Activated CD4-positive, alpha-beta memory T cell treated with anti-CD3 and anti-CD28 coated beads for 36 hours (primary cell): ENCODE results near the gene UNC5A. TPM values are rescaled to one million over a fixed set of nuclear protein-coding genes. Genes with fewer than 3 reads are reported as not detected.
A peak's percentile ranks its signal among the peaks of the same experiment; 100 is the strongest.
"Not testable (repeated sequence)": the region's sequence is repeated elsewhere in the genome, so short reads cannot be mapped to it uniquely, and the experiment has no call there.

Source experiments
- CTCF ChIA-PET: fragments of 350-600 bp; sonication (Branson Sonifier 250); formaldehyde crosslinking; loops from one replicate; lab custom pipeline; 2021; ENCODE audit warnings: antibody characterized with exemption, inconsistent platforms; lab: Charles Lee
- POLR2A ChIA-PET: fragments of 350-600 bp; sonication (Branson Sonifier 250); formaldehyde crosslinking; loops from one replicate; lab custom pipeline; 2021; ENCODE audit warnings: antibody characterized with exemption; lab: Charles Lee
- DNase-seq: peaks from one replicate; pipeline ENCODE4 v3.0.0-alpha.2; 2020
- H3K27ac Mint-ChIP-seq: one replicate; pipeline ENCODE4 v1.8.0; 2021; ENCODE audit warnings: mixed read lengths
- H3K27me3 Mint-ChIP-seq: one replicate; pipeline ENCODE4 v1.8.0; 2021; ENCODE audit warnings: mixed read lengths
- H3K36me3 Mint-ChIP-seq: one replicate; pipeline ENCODE4 v1.8.0; 2021; ENCODE audit warnings: mixed read lengths
- H3K4me1 Mint-ChIP-seq: one replicate; pipeline ENCODE4 v1.8.0; 2021; ENCODE audit warnings: low read depth, mixed read lengths
- H3K4me3 Mint-ChIP-seq: one replicate; pipeline ENCODE4 v1.8.0; 2021; ENCODE audit warnings: mild to moderate bottlenecking, mixed read lengths
- H3K9me3 Mint-ChIP-seq: one replicate; pipeline ENCODE4 v1.8.0; 2021; ENCODE audit warnings: mixed read lengths
- intact Hi-C: fragments of 100-400 bp; cut with micrococcal nuclease; formaldehyde crosslinking; loops from one replicate; pipeline ENCODE4 v1.15.1; 2023
- total RNA-seq, 2 experiments: library from RNA; stranded (reverse); gene quantifications; one replicate each; pipeline ENCODE4 v1.2.3, GENCODE V29; 2021

The UNC5A gene
- total RNA-seq, 2 experiments from 2014 or later, result not detected

DNA sequence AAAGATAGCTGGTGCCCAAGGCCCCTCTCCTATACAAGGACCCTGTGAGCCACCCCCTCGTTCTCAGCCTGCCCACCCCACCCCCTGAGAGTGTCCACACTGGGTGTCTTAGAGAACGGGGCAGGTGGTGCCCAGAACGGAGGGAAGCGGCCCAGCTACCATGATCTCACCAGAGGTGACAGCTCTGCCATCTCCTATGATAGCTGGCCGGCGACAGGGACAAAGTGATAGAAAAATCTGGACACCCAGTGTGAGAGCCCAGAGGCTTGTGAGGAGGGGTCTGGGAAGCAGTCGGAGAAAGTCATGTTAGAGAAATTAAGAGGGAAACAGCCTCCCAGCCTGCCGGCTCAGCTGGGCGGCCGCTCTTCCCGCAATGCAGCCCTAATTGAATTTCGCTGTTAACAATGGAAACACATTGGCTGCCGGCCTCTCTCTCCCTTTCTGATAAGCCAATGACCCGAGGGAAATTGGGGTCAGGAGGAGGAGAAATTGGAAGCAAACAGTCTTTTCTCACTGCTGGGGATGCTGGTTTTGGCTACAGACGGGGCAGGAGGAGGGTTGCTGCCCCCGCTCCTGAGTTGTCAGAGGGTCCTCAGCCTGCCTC, 56.5 kb downstream of the UNC5A start:
- Mint-ChIP-seq H3K27me3 (peaks cover 29% of the 10 kb centered on the region), H3K9me3 (no peaks in the 10 kb centered on the region), H3K4me3 (no peak overlapping the region), H3K36me3 (no peaks in the 10 kb centered on the region), H3K27ac (no peak overlapping the region), H3K4me1 (no peaks in the 10 kb centered on the region)
- DNase-seq, result no peak
- intact Hi-C loops, result no loop called here
- CTCF ChIA-PET, result no interaction called here
- POLR2A ChIA-PET, result no interaction called here

DNA sequence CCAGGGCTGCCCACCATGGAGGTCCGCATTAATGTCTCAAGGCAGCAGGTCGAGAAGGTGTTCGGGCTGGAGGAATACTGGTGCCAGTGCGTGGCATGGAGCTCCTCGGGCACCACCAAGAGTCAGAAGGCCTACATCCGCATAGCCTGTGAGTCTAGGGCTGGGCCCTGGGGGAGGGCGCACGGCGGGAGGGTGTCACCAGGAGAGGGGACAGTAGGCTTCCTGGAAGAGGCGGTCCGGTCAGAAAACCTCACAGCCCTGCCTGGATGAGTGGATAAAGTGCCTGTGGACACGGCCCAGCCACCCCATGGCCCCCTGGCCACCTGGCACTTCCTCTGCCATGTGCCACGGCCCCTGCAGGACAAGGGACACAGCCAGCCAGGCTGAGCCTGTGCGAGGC, 57.8 kb downstream of the UNC5A start:
- Mint-ChIP-seq H3K27me3 (peaks cover 22% of the 10 kb centered on the region), H3K4me3 (no peak overlapping the region), H3K36me3 (no peaks in the 10 kb centered on the region), H3K4me1 (no peaks in the 10 kb centered on the region), H3K27ac (no peak overlapping the region), H3K9me3 (peaks cover 2% of the 10 kb centered on the region)
- intact Hi-C loops, result no loop called here
- DNase-seq, result no peak
- POLR2A ChIA-PET, result no interaction called here
- CTCF ChIA-PET, result no interaction called here

- Mint-ChIP-seq H3K27me3 (peaks cover 20% of the 10 kb centered on the region), H3K27ac (no peak overlapping the region)
- DNase-seq, result no peak
Observed at GRCh38 chr5:176868731-176869130, 58.4 kb downstream of the UNC5A start.

GRCh38 chr5:176869501-176870109, 59.2 kb downstream of the UNC5A start:
- DNase-seq, result no peak
- POLR2A ChIA-PET, result no interaction called here
- no peaks in the 10 kb centered on the region for H3K36me3 Mint-ChIP-seq
- H3K9me3 Mint-ChIP-seq, result peaks cover 4% of the 10 kb centered on the region
- H3K4me3 Mint-ChIP-seq, result no peak overlapping the region
- CTCF ChIA-PET, result no interaction called here
- H3K27ac Mint-ChIP-seq, result no peak overlapping the region
- H3K27me3 Mint-ChIP-seq, result peaks cover 16% of the 10 kb centered on the region
- intact Hi-C loops, result no loop called here
- H3K4me1 Mint-ChIP-seq, result no peaks in the 10 kb centered on the region

More at GRCh38 chr5:176868731-176869130, 58.4 kb downstream of the UNC5A start:
- Mint-ChIP-seq H3K4me3 (no peak overlapping the region), H3K9me3 (peaks cover 4% of the 10 kb centered on the region), H3K36me3 (no peaks in the 10 kb centered on the region), H3K4me1 (no peaks in the 10 kb centered on the region)
- ChIA-PET CTCF (no interaction called here), POLR2A (no interaction called here)
- intact Hi-C loops, result no loop called here

DNA sequence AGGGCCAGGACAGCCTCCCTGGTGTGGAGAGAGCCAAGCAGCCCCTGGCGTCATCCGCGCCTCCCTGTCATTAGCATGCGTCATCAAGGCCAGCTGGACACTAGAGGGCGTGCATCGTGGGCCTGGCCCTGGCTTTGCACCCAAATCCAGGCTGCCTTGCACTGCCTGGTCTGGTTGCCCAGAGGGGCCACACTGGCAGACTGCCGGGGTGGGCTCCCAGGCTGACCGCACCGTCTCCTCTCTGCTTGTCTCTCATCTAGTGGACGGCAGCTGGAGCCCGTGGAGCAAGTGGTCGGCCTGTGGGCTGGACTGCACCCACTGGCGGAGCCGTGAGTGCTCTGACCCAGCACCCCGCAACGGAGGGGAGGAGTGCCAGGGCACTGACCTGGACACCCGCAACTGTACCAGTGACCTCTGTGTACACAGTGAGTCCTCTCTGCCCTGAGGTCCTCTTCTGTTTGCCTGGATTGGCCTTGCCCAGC, 59.8 kb downstream of the UNC5A start:
- Mint-ChIP-seq H3K27ac (no peak overlapping the region), H3K4me3 (no peak overlapping the region), H3K27me3 (peaks cover 21% of the 10 kb centered on the region), H3K36me3 (no peaks in the 10 kb centered on the region), H3K4me1 (no peaks in the 10 kb centered on the region), H3K9me3 (peaks cover 4% of the 10 kb centered on the region)
- POLR2A ChIA-PET, result no interaction called here
- CTCF ChIA-PET, result no interaction called here
- no peak for DNase-seq
- intact Hi-C loops, result no loop called here

DNA sequence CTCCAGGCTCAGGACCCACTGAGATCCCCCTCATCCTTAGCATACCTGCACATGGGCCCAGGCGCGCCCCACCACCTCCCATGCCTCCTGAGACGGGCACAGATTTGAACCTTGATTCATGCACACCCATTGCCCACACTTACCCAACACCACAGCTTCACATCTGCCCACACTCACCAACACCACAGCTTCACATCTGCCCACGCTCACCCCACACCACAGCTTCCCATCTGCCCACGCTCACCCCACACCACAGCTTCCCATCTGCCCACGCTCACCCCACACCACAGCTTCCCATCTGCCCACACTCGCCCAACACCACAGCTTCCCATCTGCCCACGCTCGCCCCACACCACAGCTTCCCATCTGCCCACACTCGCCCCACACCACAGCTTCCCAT, 60.3 kb downstream of the UNC5A start:
- CTCF ChIA-PET, H3K9me3 Mint-ChIP-seq, POLR2A ChIA-PET, H3K36me3 Mint-ChIP-seq, H3K4me1 Mint-ChIP-seq, H3K4me3 Mint-ChIP-seq, intact Hi-C loops, H3K27ac Mint-ChIP-seq, DNase-seq: not testable (repeated sequence)
- H3K27me3 Mint-ChIP-seq, result peaks cover 23% of the 10 kb centered on the region

- H3K27ac Mint-ChIP-seq, POLR2A ChIA-PET, DNase-seq, intact Hi-C loops, H3K4me1 Mint-ChIP-seq, CTCF ChIA-PET, H3K9me3 Mint-ChIP-seq, H3K36me3 Mint-ChIP-seq, H3K4me3 Mint-ChIP-seq: not testable (repeated sequence)
- peaks cover 19% of the 10 kb centered on the region for H3K27me3 Mint-ChIP-seq
Observed at GRCh38 chr5:176872586-176872985, 62.2 kb downstream of the UNC5A start.

- H3K27me3 Mint-ChIP-seq, result peaks cover 19% of the 10 kb centered on the region
- POLR2A ChIA-PET, intact Hi-C loops, H3K4me1 Mint-ChIP-seq, H3K4me3 Mint-ChIP-seq, H3K36me3 Mint-ChIP-seq, H3K9me3 Mint-ChIP-seq, CTCF ChIA-PET, DNase-seq: not testable (repeated sequence)
- H3K27ac Mint-ChIP-seq, result peak overlapping the region; percentile 34
Observed at GRCh38 chr5:176873011-176873410, 62.7 kb downstream of the UNC5A start.

- Mint-ChIP-seq H3K27me3 (peaks cover 19% of the 10 kb centered on the region), H3K4me1 (peaks cover 7% of the 10 kb centered on the region), H3K27ac (no peak overlapping the region), H3K36me3 (no peaks in the 10 kb centered on the region), H3K9me3 (peaks cover 4% of the 10 kb centered on the region), H3K4me3 (no peak overlapping the region)
- no peak for DNase-seq
- POLR2A ChIA-PET, result no interaction called here
- CTCF ChIA-PET, result no interaction called here
- intact Hi-C loops, result no loop called here
Observed at GRCh38 chr5:176873541-176874172, 63.3 kb downstream of the UNC5A start.

GRCh38 chr5:176874198-176874780, 63.9 kb downstream of the UNC5A start:
- Mint-ChIP-seq H3K36me3 (no peaks in the 10 kb centered on the region), H3K27ac (no peak overlapping the region), H3K4me3 (no peak overlapping the region), H3K27me3 (peaks cover 19% of the 10 kb centered on the region), H3K9me3 (peaks cover 4% of the 10 kb centered on the region), H3K4me1 (peaks cover 7% of the 10 kb centered on the region)
- DNase-seq, result no peak
- intact Hi-C loops, result no loop called here
- ChIA-PET CTCF (no interaction called here), POLR2A (no interaction called here)

- intact Hi-C loops, result no loop called here
- H3K4me3 Mint-ChIP-seq, result no peak overlapping the region
- no peak for DNase-seq
- no peaks in the 10 kb centered on the region for H3K36me3 Mint-ChIP-seq
- H3K27me3 Mint-ChIP-seq, result peaks cover 19% of the 10 kb centered on the region
- no peak overlapping the region for H3K27ac Mint-ChIP-seq
- H3K4me1 Mint-ChIP-seq, result peaks cover 7% of the 10 kb centered on the region
- ChIA-PET POLR2A (no interaction called here), CTCF (no interaction called here)
- H3K9me3 Mint-ChIP-seq, result peaks cover 4% of the 10 kb centered on the region
Observed at GRCh38 chr5:176875014-176875550, 64.7 kb downstream of the UNC5A start.

GRCh38 chr5:176875783-176876505, 65.6 kb downstream of the UNC5A start:
- intact Hi-C loops, result no loop called here
- Mint-ChIP-seq H3K27ac (no peak overlapping the region), H3K4me3 (no peak overlapping the region), H3K9me3 (peaks cover 4% of the 10 kb centered on the region), H3K27me3 (peaks cover 19% of the 10 kb centered on the region), H3K4me1 (peaks cover 7% of the 10 kb centered on the region), H3K36me3 (no peaks in the 10 kb centered on the region)
- POLR2A ChIA-PET, result no interaction called here
- no peak for DNase-seq
- CTCF ChIA-PET, result no interaction called here
